Measurements from ENCODE around the gene RPS6KB2. TPM values are rescaled to one million over a fixed set of nuclear protein-coding genes. Genes with fewer than 3 reads are reported as not detected.
A peak's percentile ranks its signal among the peaks of the same experiment; 100 is the strongest.

RPS6KB2 gene
- total RNA-seq, 1 donor, result 36.9 TPM

- Histone ChIP-seq H3K4me2 (ENCODE audit: insufficient read depth, low read length) (no peak overlapping the region), H3K4me3 (ENCODE audit: insufficient read depth, low read length) (no peak overlapping the region), H3K79me2 (ENCODE audit: insufficient read depth, low read length) (peaks cover 16% of the 10 kb centered on the region), H3K36me3 (ENCODE audit: insufficient read depth, low read length) (no peaks in the 10 kb centered on the region), H3K9me3 (ENCODE audit: low read depth, low read length) (no peaks in the 10 kb centered on the region), H3K27me3 (ENCODE audit: insufficient read depth, low read length) (no peaks in the 10 kb centered on the region), H4K20me1 (ENCODE audit: insufficient read depth, low read length) (no peaks in the 10 kb centered on the region), H3K4me1 (ENCODE audit: insufficient read depth, low read length) (peaks cover 23% of the 10 kb centered on the region), H2AFZ (ENCODE audit: low read length) (no peak overlapping the region), H3K27ac (ENCODE audit: low read depth, low read length) (no peak overlapping the region)
- peak; percentile 4 for DNase-seq (ENCODE audit: insufficient read length, low spot score, missing footprints)
- no peak for TF ChIP-seq CTCF (IDR thresholded peaks at IDR 0.05; ENCODE audit: extremely low read depth, low read depth, low read length)
Observed at GRCh38 chr11:67387518-67387917, 40.8 kb upstream of the RPS6KB2 start.

DNA sequence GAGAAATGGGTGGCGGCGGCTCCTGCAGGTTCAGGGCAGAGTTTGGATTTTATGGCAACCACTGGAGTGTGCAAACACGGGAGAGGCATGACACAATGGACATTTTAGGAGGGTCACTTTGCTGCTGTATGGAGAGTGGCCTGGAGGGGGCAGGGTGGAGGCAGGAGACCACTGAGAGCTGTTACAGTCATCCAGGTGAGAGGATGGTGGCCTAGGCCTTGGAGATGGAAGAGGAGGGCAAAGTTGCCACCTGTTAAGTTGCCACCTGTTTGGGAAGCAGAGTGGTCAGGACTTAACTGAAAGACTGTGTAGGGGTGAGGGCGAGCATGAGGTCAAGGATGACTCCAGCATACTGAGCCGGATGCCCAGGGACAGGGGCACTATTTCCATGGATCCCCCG, 38.8 kb upstream of the RPS6KB2 start:
- H3K9me3 ChIP-seq (ENCODE audit: low read depth, low read length), result no peaks in the 10 kb centered on the region
- no peaks in the 10 kb centered on the region for H3K36me3 ChIP-seq (ENCODE audit: insufficient read depth, low read length)
- no peak overlapping the region for H2AFZ ChIP-seq (ENCODE audit: low read length)
- H3K4me1 ChIP-seq (ENCODE audit: insufficient read depth, low read length), result peaks cover 24% of the 10 kb centered on the region
- no peak overlapping the region for H3K27ac ChIP-seq (ENCODE audit: low read depth, low read length)
- H3K27me3 ChIP-seq (ENCODE audit: insufficient read depth, low read length), result no peaks in the 10 kb centered on the region
- H3K4me3 ChIP-seq (ENCODE audit: insufficient read depth, low read length), result no peak overlapping the region
- H3K4me2 ChIP-seq (ENCODE audit: insufficient read depth, low read length), result no peak overlapping the region
- H4K20me1 ChIP-seq (ENCODE audit: insufficient read depth, low read length), result no peaks in the 10 kb centered on the region
- peaks cover 24% of the 10 kb centered on the region for H3K79me2 ChIP-seq (ENCODE audit: insufficient read depth, low read length)
- DNase-seq (ENCODE audit: insufficient read length, low spot score, missing footprints), result peak; percentile 75
- TF ChIP-seq CTCF (IDR thresholded peaks at IDR 0.05; ENCODE audit: extremely low read depth, low read depth, low read length), result peak; percentile 52

GRCh38 chr11:67390947-67391303, 37.4 kb upstream of the RPS6KB2 start:
- no peaks in the 10 kb centered on the region for H4K20me1 ChIP-seq (ENCODE audit: insufficient read depth, low read length)
- DNase-seq (ENCODE audit: insufficient read length, low spot score, missing footprints), result peak; percentile 46
- no peaks in the 10 kb centered on the region for H3K27me3 ChIP-seq (ENCODE audit: insufficient read depth, low read length)
- H3K4me3 ChIP-seq (ENCODE audit: insufficient read depth, low read length), result peak overlapping the region; percentile 87
- H3K9me3 ChIP-seq (ENCODE audit: low read depth, low read length), result no peaks in the 10 kb centered on the region
- H3K79me2 ChIP-seq (ENCODE audit: insufficient read depth, low read length), result peaks cover 24% of the 10 kb centered on the region
- H3K4me1 ChIP-seq (ENCODE audit: insufficient read depth, low read length), result peaks cover 13% of the 10 kb centered on the region
- peak overlapping the region; percentile 99 for H3K4me2 ChIP-seq (ENCODE audit: insufficient read depth, low read length)
- no peak for TF ChIP-seq CTCF (IDR thresholded peaks at IDR 0.05; ENCODE audit: extremely low read depth, low read depth, low read length)
- H3K36me3 ChIP-seq (ENCODE audit: insufficient read depth, low read length), result no peaks in the 10 kb centered on the region
- H2AFZ ChIP-seq (ENCODE audit: low read length), result peak overlapping the region; percentile 90
- peak overlapping the region; percentile 83 for H3K27ac ChIP-seq (ENCODE audit: low read depth, low read length)

DNA sequence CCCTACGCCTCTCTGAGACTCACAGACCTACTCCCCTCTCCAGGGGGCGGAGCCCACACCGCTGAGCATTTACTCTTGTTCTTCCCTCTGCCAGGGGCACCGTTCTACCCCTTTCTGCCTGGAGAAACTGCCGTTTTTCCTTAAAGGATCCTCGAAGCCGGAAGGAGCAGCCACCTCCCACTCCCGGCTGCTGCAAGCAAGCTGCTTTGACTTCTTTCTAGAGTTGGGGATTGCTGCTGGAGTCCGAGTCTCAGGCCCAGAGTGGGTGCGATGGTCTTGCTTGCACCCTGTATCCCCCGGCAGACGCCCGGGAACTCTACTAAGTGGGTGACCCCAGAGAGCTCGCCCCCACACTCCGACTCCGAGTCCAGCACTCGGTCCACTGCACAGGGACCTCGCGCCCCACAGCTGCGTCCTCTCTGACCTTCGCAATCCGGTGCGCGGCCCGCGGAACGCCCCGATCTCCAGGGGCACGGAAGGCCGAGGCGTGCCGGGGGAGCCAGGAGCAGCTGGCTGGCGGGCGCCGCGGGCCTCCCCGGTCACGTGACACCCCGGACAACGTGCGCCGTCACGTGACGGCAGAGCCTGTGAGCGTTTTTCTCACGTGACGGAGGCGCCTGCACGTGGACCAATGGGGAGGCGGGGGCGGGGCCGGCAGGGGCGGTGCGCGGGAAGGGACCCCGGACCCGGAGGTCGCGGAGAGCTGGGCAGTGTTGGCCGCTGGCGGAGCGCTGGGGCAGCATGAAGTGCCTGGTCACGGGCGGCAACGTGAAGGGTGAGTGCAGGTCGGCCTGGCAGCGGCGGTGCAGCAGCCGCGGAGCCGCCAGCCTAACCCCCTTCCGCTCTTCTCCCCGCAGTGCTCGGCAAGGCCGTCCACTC, 36.8 kb upstream of the RPS6KB2 start, which contains the start of gene RAD9A:
Gene RAD9A, plus strand, starts transcription at position 683 of the 879 bp plus-strand sequence. Its CDS starts 59 bp downstream, at position 742.
- no peaks in the 10 kb centered on the region for H3K9me3 ChIP-seq (ENCODE audit: low read depth, low read length)
- DNase-seq (ENCODE audit: insufficient read length, low spot score, missing footprints), result peak; percentile 100
- H3K4me1 ChIP-seq (ENCODE audit: insufficient read depth, low read length), result peaks cover 13% of the 10 kb centered on the region
- H3K27me3 ChIP-seq (ENCODE audit: insufficient read depth, low read length), result no peaks in the 10 kb centered on the region
- no peaks in the 10 kb centered on the region for H4K20me1 ChIP-seq (ENCODE audit: insufficient read depth, low read length)
- peak within 1 kb of the TSS; percentile 87 for H3K4me3 ChIP-seq (ENCODE audit: insufficient read depth, low read length)
- TF ChIP-seq CTCF (IDR thresholded peaks at IDR 0.05; ENCODE audit: extremely low read depth, low read depth, low read length), result no peak
- H2AFZ ChIP-seq (ENCODE audit: low read length), result peak within 1 kb of the TSS; percentile 90
- H3K4me2 ChIP-seq (ENCODE audit: insufficient read depth, low read length), result peak within 1 kb of the TSS; percentile 99
- peak within 1 kb of the TSS; percentile 83 for H3K27ac ChIP-seq (ENCODE audit: low read depth, low read length)
- H3K36me3 ChIP-seq (ENCODE audit: insufficient read depth, low read length), result peaks cover 6% of the 10 kb centered on the region
- H3K79me2 ChIP-seq (ENCODE audit: insufficient read depth, low read length), result peaks cover 24% of the 10 kb centered on the region

Measured in osteoblast (primary cell).